BJ (cell line): Measurements from ENCODE around the gene MTA3. TPM values are rescaled to one million over a fixed set of nuclear protein-coding genes. Genes with fewer than 3 reads are reported as not detected.

Source experiments
- CTCF ChIA-PET: fragments of 350-600 bp; formaldehyde crosslinking; extraction: SDS; loops from one replicate; lab custom pipeline; 2021; ENCODE audit warnings: antibody characterized with exemption, inconsistent platforms; lab: Yijun Ruan, JAX
- POLR2A ChIA-PET: fragments of 300-600 bp; sonication (Branson Sonifier 250); formaldehyde crosslinking; extraction: SDS; loops from one replicate; lab custom pipeline; 2021; ENCODE audit warnings: antibody characterized with exemption; lab: Charles Lee
- DNase-seq: peaks from one replicate; pipeline ENCODE4 v3.0.0-alpha.2; 2011; ENCODE audit warnings: low read depth
- H3K27me3 ChIP-seq: 2 replicates; pipeline ENCODE4 v1.6.0; 2011; ENCODE audit warnings: low read length; ENCODE audit not compliant: control insufficient read depth, insufficient read depth
- H3K36me3 ChIP-seq: 2 replicates; pipeline ENCODE4 v1.5.1; 2011; ENCODE audit warnings: low read length; ENCODE audit not compliant: control insufficient read depth, insufficient read depth
- H3K4me3 ChIP-seq: 2 replicates; pipeline ENCODE4 v1.5.1; 2011; ENCODE audit warnings: low read depth, mild to moderate bottlenecking, control low read depth, low read length
- polyA plus RNA-seq: library from polyadenylated mRNA; depleted of rRNA; stranded (reverse); fragments of >200 nt; gene quantifications from 2 replicates; pipeline ENCODE4 v1.2.3, GENCODE V29; 2011
- TF ChIP-seq, protein P1 (sequence below): IDR thresholded peaks from 2 replicates; pipeline ENCODE4 v1.5.1; 2011; ENCODE audit warnings: low read depth, mild to moderate bottlenecking, control low read depth, inconsistent platforms, low read length, moderate library complexity; ENCODE audit not compliant: insufficient read depth

The MTA3 gene
- polyA plus RNA-seq, 1 experiment: 23.2 TPM

DNA sequence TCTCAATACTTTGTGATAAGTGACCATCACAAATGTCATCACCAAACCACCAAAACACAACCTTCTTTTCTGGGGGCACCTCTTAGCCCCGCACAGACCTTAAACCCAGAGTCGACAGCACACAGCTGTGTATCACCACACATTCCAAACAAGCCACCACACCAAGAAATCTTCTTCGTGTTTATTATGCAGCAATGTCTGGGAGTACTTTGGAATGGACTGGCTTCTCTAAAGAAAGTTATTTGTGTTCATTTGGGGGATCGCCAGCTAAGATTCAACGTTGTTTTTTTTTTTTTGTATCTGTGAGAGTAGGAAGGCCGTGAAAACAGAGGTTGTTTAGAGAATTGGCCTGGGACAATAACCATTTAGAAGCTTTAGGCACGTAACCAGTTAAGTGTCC lies 1.1 kb upstream of the MTA3 start:
- peak; percentile 39 for DNase-seq
- H3K36me3 ChIP-seq: no peaks in the 10 kb centered on the region
- TF ChIP-seq, protein P1, sequence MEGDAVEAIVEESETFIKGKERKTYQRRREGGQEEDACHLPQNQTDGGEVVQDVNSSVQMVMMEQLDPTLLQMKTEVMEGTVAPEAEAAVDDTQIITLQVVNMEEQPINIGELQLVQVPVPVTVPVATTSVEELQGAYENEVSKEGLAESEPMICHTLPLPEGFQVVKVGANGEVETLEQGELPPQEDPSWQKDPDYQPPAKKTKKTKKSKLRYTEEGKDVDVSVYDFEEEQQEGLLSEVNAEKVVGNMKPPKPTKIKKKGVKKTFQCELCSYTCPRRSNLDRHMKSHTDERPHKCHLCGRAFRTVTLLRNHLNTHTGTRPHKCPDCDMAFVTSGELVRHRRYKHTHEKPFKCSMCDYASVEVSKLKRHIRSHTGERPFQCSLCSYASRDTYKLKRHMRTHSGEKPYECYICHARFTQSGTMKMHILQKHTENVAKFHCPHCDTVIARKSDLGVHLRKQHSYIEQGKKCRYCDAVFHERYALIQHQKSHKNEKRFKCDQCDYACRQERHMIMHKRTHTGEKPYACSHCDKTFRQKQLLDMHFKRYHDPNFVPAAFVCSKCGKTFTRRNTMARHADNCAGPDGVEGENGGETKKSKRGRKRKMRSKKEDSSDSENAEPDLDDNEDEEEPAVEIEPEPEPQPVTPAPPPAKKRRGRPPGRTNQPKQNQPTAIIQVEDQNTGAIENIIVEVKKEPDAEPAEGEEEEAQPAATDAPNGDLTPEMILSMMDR: no peak
- ChIA-PET CTCF (interaction anchor here (0.7 to 0.9 kb wide), 2 partner anchors 10 to 1040 kb away, joined by 3 read pairs; no protein-coding TSS in a partner anchor), POLR2A (no interaction called here)
- H3K4me3 ChIP-seq: no peak overlapping the region
- H3K27me3 ChIP-seq: no peaks in the 10 kb centered on the region

DNA sequence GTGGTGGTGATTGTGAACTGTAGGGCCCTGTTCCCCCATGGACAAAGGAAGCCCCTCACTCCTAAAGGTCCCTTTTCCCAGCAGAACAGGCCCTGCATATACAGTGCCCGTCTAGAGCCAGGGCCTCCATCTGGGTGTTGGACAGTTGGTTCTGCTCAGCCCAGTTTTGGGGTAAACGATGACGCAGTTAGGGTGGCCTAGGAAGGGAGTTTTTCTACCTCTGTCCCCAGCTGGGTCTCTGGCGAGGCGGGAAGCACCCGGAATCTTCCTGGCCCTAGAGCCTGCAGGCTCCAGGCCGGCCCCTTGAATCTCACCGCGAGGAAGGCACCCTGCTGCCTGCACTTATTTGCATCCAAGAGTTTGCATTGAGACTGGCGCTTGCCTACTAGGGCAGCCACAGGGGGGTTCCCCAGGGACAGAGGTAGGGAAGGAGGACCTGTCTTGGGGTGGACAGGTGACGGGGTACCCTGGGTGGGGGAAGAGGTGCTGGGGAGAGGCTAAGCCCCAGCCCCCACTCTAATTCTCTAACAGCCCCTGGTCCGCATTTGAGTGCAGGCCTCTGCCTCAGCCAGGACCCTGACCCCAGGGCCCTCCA lies 529 bp upstream of the MTA3 start:
- H3K36me3 ChIP-seq: no peaks in the 10 kb centered on the region; the same call in 1 of the 2 replicates
- peak overlapping the region; percentile 85 for H3K4me3 ChIP-seq
- DNase-seq: no peak

DNA sequence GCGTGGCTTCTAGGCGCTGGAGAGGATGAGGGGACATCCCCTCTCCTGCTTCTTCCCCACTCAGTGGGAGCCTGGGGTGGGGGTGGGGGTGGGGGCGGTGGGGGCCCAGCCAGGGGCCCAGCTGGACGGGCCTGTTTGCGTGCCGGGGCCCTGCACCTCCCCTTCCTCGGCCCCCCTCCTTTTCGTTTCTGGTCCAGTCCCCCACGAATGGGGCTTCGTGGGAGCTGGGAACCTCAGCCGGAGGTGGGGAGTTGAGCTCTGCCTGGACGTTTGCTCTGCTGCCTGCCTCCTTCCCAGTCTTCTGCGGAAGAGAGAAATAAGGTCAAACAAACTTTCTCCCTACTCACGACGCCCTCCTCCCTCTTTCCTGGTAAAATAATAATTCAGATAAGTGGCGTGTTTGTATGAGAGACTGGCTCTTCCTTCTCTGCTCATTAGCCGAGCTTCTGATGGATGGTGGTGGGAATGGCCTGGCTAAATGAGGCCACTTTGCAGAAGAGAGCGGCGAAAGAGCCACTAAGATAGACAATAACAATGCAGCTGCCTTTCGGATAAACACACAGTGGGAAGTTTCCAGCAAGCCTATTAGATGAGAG lies 782 bp downstream of the MTA3 start:
- ChIA-PET POLR2A (no interaction called here), CTCF (interaction anchor here (0.6 to 1.2 kb wide), 2 partner anchors 9 to 54 kb away, joined by 3 to 4 read pairs; no protein-coding TSS in a partner anchor)
- DNase-seq: no peak
- TF ChIP-seq, protein P1: no peak
- peak overlapping the region; percentile 85 for H3K4me3 ChIP-seq
- no peaks in the 10 kb centered on the region for H3K27me3 ChIP-seq
- H3K36me3 ChIP-seq: peaks cover under 1% of the 10 kb centered on the region; the same call in 1 of the 2 replicates

More for the DNA sequence above, 529 bp upstream of the MTA3 start:
- TF ChIP-seq, protein P1: no peak
- ChIA-PET CTCF (interaction anchor here (0.9 kb wide), 1 partner anchor 10 kb away, joined by 3 read pairs; no protein-coding TSS in a partner anchor), POLR2A (no interaction called here)
- no peaks in the 10 kb centered on the region for H3K27me3 ChIP-seq

DNA sequence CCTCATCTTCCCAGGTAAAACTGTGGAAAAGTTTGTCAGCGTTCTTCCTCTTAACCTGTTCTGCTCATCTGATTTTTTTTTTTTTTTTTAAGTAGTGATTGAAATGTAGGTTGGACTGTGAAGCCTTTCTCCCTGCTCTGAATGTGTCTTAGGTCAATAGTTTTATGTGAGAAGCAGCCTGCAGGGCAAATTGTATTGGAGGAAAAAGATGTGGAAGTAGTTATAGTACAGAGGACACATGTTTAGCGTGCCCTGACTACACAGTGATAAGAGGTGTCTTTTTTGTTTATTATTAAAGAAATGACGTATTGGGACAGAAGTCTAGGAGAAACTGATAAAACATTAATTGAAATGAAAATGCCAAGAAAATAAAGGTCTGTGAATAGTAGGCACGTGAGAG lies 1.5 kb downstream of the MTA3 start:
- POLR2A ChIA-PET: no interaction called here

More for the DNA sequence above, 1.5 kb downstream of the MTA3 start:
- no peaks in the 10 kb centered on the region for H3K27me3 ChIP-seq
- TF ChIP-seq, protein P1: no peak
- DNase-seq: no peak
- CTCF ChIA-PET: interaction anchor here (0.6 to 1.6 kb wide), 4 partner anchors 9 to 916 kb away, joined by 3 to 4 read pairs (median 3); no protein-coding TSS in a partner anchor
- H3K36me3 ChIP-seq: peaks cover 2% of the 10 kb centered on the region; the same call in 1 of the 2 replicates
- H3K4me3 ChIP-seq: peak overlapping the region; percentile 85
